ENCODE results near the gene MBOAT2. TPM values are rescaled to one million over a fixed set of nuclear protein-coding genes. Genes with fewer than 3 reads are reported as not detected.

MBOAT2 gene
- total and polyA plus RNA-seq, 3 donors from 2014 or later = 21.2 to 24.8 (median 24.2) TPM

DNA sequence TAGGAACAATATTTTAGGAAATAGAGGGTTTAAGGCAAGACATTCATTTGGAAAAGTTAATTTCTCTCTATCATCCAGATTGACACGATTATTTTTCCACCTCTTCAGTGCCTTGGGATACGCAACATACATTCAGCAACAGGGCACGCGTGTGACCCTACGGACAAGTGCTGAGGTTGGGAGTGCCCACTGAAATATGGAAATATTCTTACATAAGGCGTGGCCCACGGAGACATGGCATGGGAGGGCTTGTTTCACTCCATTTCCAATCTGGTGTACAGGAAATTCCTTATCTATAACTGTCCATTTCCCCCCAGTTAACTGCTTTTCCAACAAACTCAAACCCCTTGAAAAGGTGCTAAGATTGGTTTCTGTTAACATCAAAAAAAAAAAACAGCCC lies 145.2 kb downstream of the MBOAT2 start:
- Histone ChIP-seq H3K27me3 (no peaks in the 10 kb centered on the region), H3K4me1 (no peaks in the 10 kb centered on the region), H3K9me3 (no peaks in the 10 kb centered on the region), H3K36me3 (ENCODE audit: low read depth, missing control alignments) (no peaks in the 10 kb centered on the region), H3K27ac (no peak overlapping the region), H3K4me3 (no peak overlapping the region)
- intact Hi-C loops (cut with DNase I; ENCODE audit: low total_unique reads) = no loop called here
- no peak for DNase-seq
- WGBS, 2 donors = 92 to 96% methylated on average over 7 of the region's 7 CpGs
- TF ChIP-seq, protein P1, sequence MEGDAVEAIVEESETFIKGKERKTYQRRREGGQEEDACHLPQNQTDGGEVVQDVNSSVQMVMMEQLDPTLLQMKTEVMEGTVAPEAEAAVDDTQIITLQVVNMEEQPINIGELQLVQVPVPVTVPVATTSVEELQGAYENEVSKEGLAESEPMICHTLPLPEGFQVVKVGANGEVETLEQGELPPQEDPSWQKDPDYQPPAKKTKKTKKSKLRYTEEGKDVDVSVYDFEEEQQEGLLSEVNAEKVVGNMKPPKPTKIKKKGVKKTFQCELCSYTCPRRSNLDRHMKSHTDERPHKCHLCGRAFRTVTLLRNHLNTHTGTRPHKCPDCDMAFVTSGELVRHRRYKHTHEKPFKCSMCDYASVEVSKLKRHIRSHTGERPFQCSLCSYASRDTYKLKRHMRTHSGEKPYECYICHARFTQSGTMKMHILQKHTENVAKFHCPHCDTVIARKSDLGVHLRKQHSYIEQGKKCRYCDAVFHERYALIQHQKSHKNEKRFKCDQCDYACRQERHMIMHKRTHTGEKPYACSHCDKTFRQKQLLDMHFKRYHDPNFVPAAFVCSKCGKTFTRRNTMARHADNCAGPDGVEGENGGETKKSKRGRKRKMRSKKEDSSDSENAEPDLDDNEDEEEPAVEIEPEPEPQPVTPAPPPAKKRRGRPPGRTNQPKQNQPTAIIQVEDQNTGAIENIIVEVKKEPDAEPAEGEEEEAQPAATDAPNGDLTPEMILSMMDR (IDR thresholded peaks at IDR 0.05) = no peak
- TF ChIP-seq POLR2A (IDR thresholded peaks at IDR 0.05) = no peak

DNA sequence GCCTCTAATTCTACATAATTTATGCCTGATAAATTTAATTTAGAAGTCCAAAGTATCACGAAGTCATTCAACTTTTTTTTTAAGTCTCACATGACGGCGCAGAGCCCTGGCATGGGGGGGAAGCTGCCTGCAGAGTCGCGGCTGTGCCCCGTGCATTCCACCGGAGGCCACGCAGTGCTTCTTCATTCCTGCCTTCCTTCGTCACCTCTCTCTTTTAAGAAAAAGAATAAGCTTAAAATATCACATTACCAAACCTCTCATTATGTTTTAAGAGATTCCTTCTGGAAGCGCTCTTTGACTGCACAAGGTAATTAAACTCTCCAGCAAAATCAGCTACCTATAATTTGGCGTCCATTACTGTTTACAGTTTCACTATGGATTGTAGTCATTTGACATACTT lies 145.8 kb downstream of the MBOAT2 start:
- H3K36me3 ChIP-seq (ENCODE audit: low read depth, missing control alignments) = no peaks in the 10 kb centered on the region
- no peak for DNase-seq
- WGBS, 2 donors = 92 to 96% methylated on average over 11 of the region's 11 CpGs
- intact Hi-C loops (cut with DNase I; ENCODE audit: low total_unique reads) = no loop called here
- no peak overlapping the region for H3K4me3 ChIP-seq
- H3K9me3 ChIP-seq = no peaks in the 10 kb centered on the region
- no peaks in the 10 kb centered on the region for H3K27me3 ChIP-seq
- H3K4me1 ChIP-seq = no peaks in the 10 kb centered on the region
- TF ChIP-seq POLR2A (IDR thresholded peaks at IDR 0.05) = no peak
- TF ChIP-seq, protein P1 (IDR thresholded peaks at IDR 0.05) = no peak
- H3K27ac ChIP-seq = no peak overlapping the region

DNA sequence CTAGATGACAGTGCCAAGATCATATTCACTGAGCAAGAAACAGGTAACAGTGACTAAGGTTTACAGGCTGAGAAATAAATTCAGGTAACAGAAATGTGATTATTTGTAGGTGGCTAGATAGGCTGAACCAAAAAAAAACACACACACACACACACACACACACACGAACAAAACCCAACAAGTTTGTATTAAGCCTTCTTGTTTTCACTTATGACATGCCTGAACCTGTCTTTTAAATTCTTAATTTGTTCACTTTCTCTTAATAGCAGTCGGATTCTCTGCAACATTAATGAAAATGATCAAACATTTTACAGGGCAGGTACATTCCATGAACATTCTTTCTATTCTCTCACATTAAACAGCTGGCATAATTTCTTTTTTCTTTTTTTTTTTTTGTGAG lies 147.3 kb downstream of the MBOAT2 start:
- WGBS, 2 donors = 93 to 96% methylated on average over 2 of the region's 2 CpGs
- no peak for TF ChIP-seq POLR2A (IDR thresholded peaks at IDR 0.05)
- TF ChIP-seq, protein P1 (IDR thresholded peaks at IDR 0.05) = no peak
- no peak for DNase-seq
- intact Hi-C loops (cut with DNase I; ENCODE audit: low total_unique reads) = no loop called here
- H3K9me3 ChIP-seq = no peaks in the 10 kb centered on the region
- no peak overlapping the region for H3K27ac ChIP-seq
- H3K4me1 ChIP-seq = no peaks in the 10 kb centered on the region
- no peak overlapping the region for H3K4me3 ChIP-seq
- H3K36me3 ChIP-seq (ENCODE audit: low read depth, missing control alignments) = no peaks in the 10 kb centered on the region
- no peaks in the 10 kb centered on the region for H3K27me3 ChIP-seq

DNA sequence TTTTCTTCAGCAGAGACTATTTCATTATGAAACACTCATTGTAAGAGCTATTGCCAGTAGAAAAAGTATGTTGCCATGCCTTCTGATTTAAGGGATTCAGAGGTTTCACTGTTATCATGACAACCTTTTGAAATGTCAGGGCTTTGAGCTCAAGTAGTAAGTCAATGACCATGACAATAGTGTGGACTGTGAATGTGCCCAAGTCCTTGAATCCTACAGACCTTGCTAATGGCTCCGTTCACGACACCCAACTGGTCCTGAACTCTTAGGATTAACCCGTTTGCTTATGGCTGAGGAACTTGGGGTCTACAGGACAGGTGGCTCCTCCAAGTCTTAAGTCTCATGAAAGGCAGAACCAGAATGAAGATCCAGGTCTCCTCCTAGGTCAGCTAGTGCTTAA lies 148.5 kb downstream of the MBOAT2 start:
- intact Hi-C loops (cut with DNase I; ENCODE audit: low total_unique reads) = no loop called here
- 91 to 96% methylated on average over 3 of the region's 3 CpGs for WGBS, 2 donors
- TF ChIP-seq, protein P1 (IDR thresholded peaks at IDR 0.05) = no peak
- no peak for TF ChIP-seq POLR2A (IDR thresholded peaks at IDR 0.05)

DNA sequence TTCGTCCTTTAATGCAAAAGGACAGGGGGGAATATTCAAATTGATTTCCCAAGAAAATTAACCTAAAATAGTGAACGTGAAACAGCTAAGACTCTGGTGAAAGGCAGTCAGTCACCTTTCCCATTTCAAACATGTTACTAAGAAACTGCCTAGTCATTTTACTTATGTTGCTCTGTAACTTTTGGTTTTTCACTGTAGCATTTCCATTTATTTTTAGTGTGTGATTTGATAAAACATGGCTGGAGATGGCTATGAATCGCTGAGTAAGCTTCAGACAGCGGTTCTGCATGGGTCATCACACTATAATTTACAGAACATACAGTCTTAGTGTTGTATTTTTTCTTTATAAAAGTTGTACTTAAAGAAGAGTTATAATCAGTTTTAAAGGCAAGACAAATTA lies 150.1 kb downstream of the MBOAT2 start:
- 87 to 92% methylated on average over 4 of the region's 4 CpGs for WGBS, 2 donors
- no peak overlapping the region for H3K27ac ChIP-seq
- TF ChIP-seq, protein P1 (IDR thresholded peaks at IDR 0.05) = no peak
- TF ChIP-seq POLR2A (IDR thresholded peaks at IDR 0.05) = no peak
- no peak overlapping the region for H3K4me3 ChIP-seq
- no peak for DNase-seq
- no peaks in the 10 kb centered on the region for H3K4me1 ChIP-seq
- H3K9me3 ChIP-seq = no peaks in the 10 kb centered on the region
- no peaks in the 10 kb centered on the region for H3K27me3 ChIP-seq
- intact Hi-C loops (cut with DNase I; ENCODE audit: low total_unique reads) = no loop called here
- no peaks in the 10 kb centered on the region for H3K36me3 ChIP-seq (ENCODE audit: low read depth, missing control alignments)

More for the DNA sequence above, 148.5 kb downstream of the MBOAT2 start:
- H3K27ac ChIP-seq = no peak overlapping the region
- no peak overlapping the region for H3K4me3 ChIP-seq
- H3K9me3 ChIP-seq = no peaks in the 10 kb centered on the region
- no peaks in the 10 kb centered on the region for H3K36me3 ChIP-seq (ENCODE audit: low read depth, missing control alignments)
- no peak for DNase-seq
- H3K4me1 ChIP-seq = no peaks in the 10 kb centered on the region
- no peaks in the 10 kb centered on the region for H3K27me3 ChIP-seq

All from testis (tissue), 3 donors.